Liver (tissue), 9 donors: Measurements from ENCODE around the gene EXOSC2. TPM values are rescaled to one million over a fixed set of nuclear protein-coding genes. Genes with fewer than 3 reads are reported as not detected.
A peak's percentile ranks its signal among the peaks of the same experiment; 100 is the strongest.

Experiments used
- DNase-seq: peaks from one replicate; pipeline ENCODE4 v3.0.0-alpha.2; 2017; ENCODE audit warnings: low spot score
- H3K27ac ChIP-seq, 2 donors: one replicate each; pipeline ENCODE4 v1.7.0; 2013; ENCODE audit warnings: inconsistent platforms in 2 of 2, low read length in 2 of 2, control low read depth in 1 of 2, low read depth in 1 of 2, mild to moderate bottlenecking in 1 of 2
- H3K27me3 ChIP-seq, 4 donors: one replicate each; pipeline versions ENCODE4 v1.6.1 to v1.7.0; 2013; ENCODE audit warnings: low read length in 3 of 4, inconsistent platforms in 1 of 4, mild to moderate bottlenecking in 1 of 4, moderate library complexity in 1 of 4; ENCODE audit not compliant: control insufficient read depth in 4 of 4, insufficient read depth in 4 of 4
- H3K36me3 ChIP-seq, 4 donors: one replicate each; pipeline versions ENCODE4 v1.6.1 to v1.7.0; 2013; ENCODE audit warnings: low read length in 3 of 4, mild to moderate bottlenecking in 3 of 4, low read depth in 1 of 4, moderate library complexity in 1 of 4; ENCODE audit not compliant: control insufficient read depth in 4 of 4, insufficient read depth in 3 of 4
- H3K4me1 ChIP-seq, 4 donors: one replicate each; pipeline versions ENCODE4 v1.6.1 to v1.7.0; 2013; ENCODE audit warnings: low read length in 3 of 4, mild to moderate bottlenecking in 3 of 4, moderate library complexity in 1 of 4; ENCODE audit not compliant: control insufficient read depth in 4 of 4, insufficient read depth in 4 of 4
- H3K4me3 ChIP-seq, 3 donors: one replicate each; pipeline versions ENCODE4 v1.6.1 to v1.7.0; 2013; ENCODE audit warnings: low read length in 3 of 3, control low read depth in 1 of 3, low read depth in 1 of 3, mild to moderate bottlenecking in 1 of 3
- H3K9ac ChIP-seq, 2 donors: one replicate each; pipeline ENCODE4 v1.7.0; 2013; ENCODE audit warnings: low read length in 2 of 2, mild to moderate bottlenecking in 2 of 2, moderate library complexity in 2 of 2, control low read depth in 1 of 2, low read depth in 1 of 2
- H3K9me3 ChIP-seq, 4 donors: one replicate each; pipeline versions ENCODE4 v1.6.1 to v1.7.0; 2013; ENCODE audit warnings: low read length in 3 of 4; ENCODE audit not compliant: control insufficient read depth in 4 of 4
- ATF3 ChIP-seq: IDR thresholded peaks from 2 replicates; pipeline ENCODE4 v1.6.1; 2016; ENCODE audit warnings: antibody characterized with exemption
- CTCF ChIP-seq: fragments of 150-350 bp; IDR thresholded peaks from 2 replicates; pipeline ENCODE4 v1.5.1; 2017; ENCODE audit warnings: improper control_type of control experiment, low read depth, low read length; ENCODE audit not compliant: missing input control
- EGR1 ChIP-seq, 2 donors: IDR thresholded peaks; 2 replicates each; pipeline ENCODE4 v1.6.1; 2016 to 2018; ENCODE audit warnings: antibody characterized with exemption in 2 of 2, low read depth in 2 of 2
- FOXA1 ChIP-seq: IDR thresholded peaks from 2 replicates; pipeline ENCODE4 v1.6.1; 2016; ENCODE audit warnings: antibody characterized with exemption
- FOXA2 ChIP-seq: IDR thresholded peaks from 2 replicates; pipeline ENCODE4 v1.6.1; 2016; ENCODE audit warnings: antibody characterized with exemption
- GABPA ChIP-seq, 2 donors: IDR thresholded peaks in 1 of 2; conservative IDR thresholded peaks in 1 of 2; 2 replicates each; pipeline ENCODE4 v1.6.1; 2016; ENCODE audit warnings: antibody characterized with exemption in 2 of 2, mild to moderate bottlenecking in 1 of 2, moderate library complexity in 1 of 2
- HNF4G ChIP-seq: IDR thresholded peaks from 2 replicates; pipeline ENCODE4 v1.6.1; 2016; ENCODE audit warnings: antibody characterized with exemption
- JUND ChIP-seq, 2 donors: IDR thresholded peaks; 2 replicates each; pipeline ENCODE4 v1.6.1; 2016; ENCODE audit warnings: antibody characterized with exemption in 2 of 2
- MAX ChIP-seq: IDR thresholded peaks from 2 replicates; pipeline ENCODE4 v1.6.1; 2016; ENCODE audit warnings: antibody characterized with exemption
- RAD21 ChIP-seq, 2 donors: IDR thresholded peaks; 2 replicates each; pipeline ENCODE4 v1.6.1; 2016; ENCODE audit warnings: antibody characterized with exemption in 2 of 2, mild to moderate bottlenecking in 2 of 2
- REST ChIP-seq: IDR thresholded peaks from 2 replicates; pipeline ENCODE4 v1.6.1; 2016; ENCODE audit warnings: antibody characterized with exemption, mild to moderate bottlenecking
- RXRA ChIP-seq, 2 donors: IDR thresholded peaks; 2 replicates each; pipeline ENCODE4 v1.6.1; 2017 to 2018; ENCODE audit warnings: antibody characterized with exemption in 2 of 2, mild to moderate bottlenecking in 1 of 2
- TAF1 ChIP-seq: conservative IDR thresholded peaks from 2 replicates; pipeline ENCODE4 v1.6.1; 2016; ENCODE audit warnings: antibody characterized with exemption, mild to moderate bottlenecking
- YY1 ChIP-seq: IDR thresholded peaks from 2 replicates; pipeline ENCODE4 v1.6.1; 2016; ENCODE audit warnings: antibody characterized with exemption, mild to moderate bottlenecking
- ZBTB33 ChIP-seq: IDR thresholded peaks from 2 replicates; pipeline ENCODE4 v1.6.1; 2016; ENCODE audit warnings: antibody characterized with exemption
- WGBS: extraction: QIAGEN DNeasy Blood & Tissue Kit; methylation state at CpG from one replicate; pipeline ENCODE4 v1.1.7; 2013; 5-methylcytosine and 5-hydroxymethylcytosine counted together
- polyA plus RNA-seq, 2 donors: library from polyadenylated mRNA; stranded (reverse) in 1 of 2; unstranded in 1 of 2; fragments of 200-250 nt in 1 of 2; fragments of >200 nt in 1 of 2; fragmentation: Nextera tagmentation in 1 of 2; extraction: Ambion mirVana in 1 of 2; gene quantifications; one replicate each; pipeline versions ENCODE4 v1.2.1 to v1.2.3, GENCODE V29; 2013 to 2015
- total RNA-seq, 2 donors: library from RNA; depleted of rRNA; stranded (reverse); fragments of >200 nt; gene quantifications; one replicate each; pipeline ENCODE4 v1.2.3, GENCODE V29; 2014
- donor health status: healthy.
- donor health status: healthy.
- donor health status: healthy.
- donor health status: healthy.
- donor health status: healthy.

EXOSC2 gene
- total and polyA plus RNA-seq, 4 donors: 7.6 to 21.2 (median 13.1) TPM

GRCh38 chr9:130689572-130689936 is 4.0 kb upstream of the EXOSC2 start:
- Histone ChIP-seq H3K36me3 (no peaks in the 10 kb centered on the region), H3K9ac (no peak overlapping the region), H3K27me3 (no peaks in the 10 kb centered on the region), H3K9me3 (peaks cover 0 to 6% (median under 1%) of the 10 kb centered on the region in 4 donors), H3K4me3 (peak overlapping the region in 1 of 3 donors; percentile 5), H3K27ac (no peak overlapping the region), H3K4me1 (peaks cover 0 to 14% (median 9%) of the 10 kb centered on the region in 4 donors)
- 52% methylated on average over 1 of the region's 1 CpG for WGBS
- DNase-seq: no peak
- TF ChIP-seq REST: no peak
- no peak for TF ChIP-seq JUND (IDR thresholded peaks at IDR 0.05)
- no peak for TF ChIP-seq YY1
- TF ChIP-seq ATF3: no peak
- TF ChIP-seq RXRA (IDR thresholded peaks at IDR 0.05): no peak
- TF ChIP-seq RAD21 (IDR thresholded peaks at IDR 0.05): no peak
- TF ChIP-seq ZBTB33: no peak
- TF ChIP-seq FOXA1: no peak
- no peak for TF ChIP-seq MAX

GRCh38 chr9:130689937-130690700 is 3.5 kb upstream of the EXOSC2 start:
- Histone ChIP-seq H3K27me3 (no peaks in the 10 kb centered on the region), H3K4me3 (peak overlapping the region in 2 of 3 donors; percentile 13 to 37), H3K9ac (peak overlapping the region in 1 of 2 donors; percentile 28), H3K36me3 (no peaks in the 10 kb centered on the region), H3K9me3 (peaks cover 0 to 3% (median 0%) of the 10 kb centered on the region in 4 donors), H3K4me1 (peaks cover 0 to 20% (median 10%) of the 10 kb centered on the region in 4 donors), H3K27ac (peak overlapping the region; percentile 8 to 44)
- DNase-seq: no peak
- 61% methylated on average over 15 of the region's 15 CpGs for WGBS
- TF ChIP-seq GABPA (IDR thresholded peaks at IDR 0.05 in 1 of 2, conservative IDR thresholded peaks at IDR 0.05 in 1 of 2) (no peak), HNF4G (no peak), FOXA2 (peak; percentile 46), ZBTB33 (no peak), JUND (IDR thresholded peaks at IDR 0.05) (no peak), RAD21 (IDR thresholded peaks at IDR 0.05) (no peak), ATF3 (no peak), FOXA1 (peak; percentile 21), CTCF (no peak), RXRA (IDR thresholded peaks at IDR 0.05) (no peak), REST (peak; percentile 69), EGR1 (IDR thresholded peaks at IDR 0.05; ENCODE audit: low read depth in 2 of 2) (no peak), YY1 (peak; percentile 48), TAF1 (peak; percentile 85)
